ENCODE results near the gene AMIGO3. TPM values are rescaled to one million over a fixed set of nuclear protein-coding genes. Genes with fewer than 3 reads are reported as not detected.

Gene AMIGO3
- polyA plus RNA-seq, 1 of the 3 experiments (the other 2 are of a cell fraction), result 1.1 TPM

- no peak overlapping the region for H3K9ac ChIP-seq
- H3K4me3 ChIP-seq (ENCODE audit: low read depth in 2 of 2, low read length in 1 of 2), result no peak overlapping the region
- no peaks in the 10 kb centered on the region for H3K9me3 ChIP-seq
- no peak for DNase-seq
- H3K4me2 ChIP-seq, result no peak overlapping the region
- H3K79me2 ChIP-seq (ENCODE audit: insufficient read depth), result peaks cover 97% of the 10 kb centered on the region
- ChIA-PET POLR2A (no interaction called here), CTCF (no interaction called here)
- peaks cover 0 to 3% of the 10 kb centered on the region in 2 experiments for H3K36me3 ChIP-seq (replicated peaks in 1 of 2; ENCODE audit: control insufficient read depth in 1 of 2, insufficient read depth in 2 of 2, low read length in 1 of 2)
- no peaks in the 10 kb centered on the region for H3K4me1 ChIP-seq (ENCODE audit: control insufficient read depth in 1 of 2, insufficient read depth in 2 of 2, low read depth in 1 of 2, low read length in 1 of 2)
- no peaks in the 10 kb centered on the region for H3K27me3 ChIP-seq (ENCODE audit: insufficient read depth)
- H3K9me2 ChIP-seq, result 0 out of 2 replicates have a peak, but pooled peaks cover 2% of the 10 kb centered on the region
- WGBS (ENCODE audit: low lambda C conversion rate), result 86% methylated on average over 2 of the region's 2 CpGs
- H4K20me1 ChIP-seq (ENCODE audit: insufficient read depth), result peaks cover 74% of the 10 kb centered on the region
- TF ChIP-seq EZH2phosphoT487 (IDR thresholded peaks at IDR 0.05; ENCODE audit: borderline replicate concordance, low read depth), result no peak
- TF ChIP-seq JUND (IDR thresholded peaks at IDR 0.05), result no peak
- TF ChIP-seq FOXM1 (IDR thresholded peaks at IDR 0.05; ENCODE audit: low read depth), result no peak
- TF ChIP-seq FOSL2 (IDR thresholded peaks at IDR 0.05; ENCODE audit: borderline replicate concordance, low read depth), result no peak
- no peak for TF ChIP-seq GATA2 (CRISPR knock-in tag; IDR thresholded peaks at IDR 0.05)
- TF ChIP-seq EP300 (IDR thresholded peaks at IDR 0.05; ENCODE audit: borderline replicate concordance in 1 of 2, low read depth in 1 of 2, low read length in 1 of 2), result no peak
- TF ChIP-seq FOXJ3 (CRISPR knock-in tag; IDR thresholded peaks at IDR 0.05), result no peak
- no peak for TF ChIP-seq RAD21 (IDR thresholded peaks at IDR 0.05; ENCODE audit: low read length)
- TF ChIP-seq, protein P1, sequence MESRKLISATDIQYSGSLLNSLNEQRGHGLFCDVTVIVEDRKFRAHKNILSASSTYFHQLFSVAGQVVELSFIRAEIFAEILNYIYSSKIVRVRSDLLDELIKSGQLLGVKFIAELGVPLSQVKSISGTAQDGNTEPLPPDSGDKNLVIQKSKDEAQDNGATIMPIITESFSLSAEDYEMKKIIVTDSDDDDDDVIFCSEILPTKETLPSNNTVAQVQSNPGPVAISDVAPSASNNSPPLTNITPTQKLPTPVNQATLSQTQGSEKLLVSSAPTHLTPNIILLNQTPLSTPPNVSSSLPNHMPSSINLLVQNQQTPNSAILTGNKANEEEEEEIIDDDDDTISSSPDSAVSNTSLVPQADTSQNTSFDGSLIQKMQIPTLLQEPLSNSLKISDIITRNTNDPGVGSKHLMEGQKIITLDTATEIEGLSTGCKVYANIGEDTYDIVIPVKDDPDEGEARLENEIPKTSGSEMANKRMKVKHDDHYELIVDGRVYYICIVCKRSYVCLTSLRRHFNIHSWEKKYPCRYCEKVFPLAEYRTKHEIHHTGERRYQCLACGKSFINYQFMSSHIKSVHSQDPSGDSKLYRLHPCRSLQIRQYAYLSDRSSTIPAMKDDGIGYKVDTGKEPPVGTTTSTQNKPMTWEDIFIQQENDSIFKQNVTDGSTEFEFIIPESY (IDR thresholded peaks at IDR 0.05; ENCODE audit: borderline replicate concordance, low read depth), result no peak
- no peak for TF ChIP-seq PBX3 (IDR thresholded peaks at IDR 0.05)
- no peak for TF ChIP-seq TEAD4 (IDR thresholded peaks at IDR 0.05; ENCODE audit: borderline replicate concordance, insufficient read depth)
- H2AFZ ChIP-seq (ENCODE audit: low read depth), result no peak overlapping the region
- H3F3A ChIP-seq (replicated peaks; ENCODE audit: insufficient read depth), result no peaks in the 10 kb centered on the region
- no peak overlapping the region for H3K27ac ChIP-seq (ENCODE audit: low read depth in 2 of 2, low read length in 1 of 2)
Measured at GRCh38 chr3:49757197-49757596, 37.7 kb upstream of the AMIGO3 start.

- H3K36me3 ChIP-seq (replicated peaks in 1 of 2; ENCODE audit: control insufficient read depth in 1 of 2, insufficient read depth in 2 of 2, low read length in 1 of 2), result peaks cover 0 to 3% of the 10 kb centered on the region in 2 experiments
- H3K9me2 ChIP-seq, result 0 out of 2 replicates have a peak, but pooled peaks cover 2% of the 10 kb centered on the region
- no peak overlapping the region for H3K4me3 ChIP-seq (ENCODE audit: low read depth in 2 of 2, low read length in 1 of 2)
- H3K9me3 ChIP-seq, result no peaks in the 10 kb centered on the region
- CTCF ChIA-PET, result interaction anchor here (1.0 to 1.4 kb wide), 4 partner anchors 14 to 83 kb away, joined by 3 to 6 read pairs (median 4); partner anchors contain the start of genes AMIGO3 and CDHR4
- H3K9ac ChIP-seq, result no peak overlapping the region
- H3F3A ChIP-seq (replicated peaks; ENCODE audit: insufficient read depth), result no peaks in the 10 kb centered on the region
- no peaks in the 10 kb centered on the region for H3K4me1 ChIP-seq (ENCODE audit: control insufficient read depth in 1 of 2, insufficient read depth in 2 of 2, low read depth in 1 of 2, low read length in 1 of 2)
- no peak overlapping the region for H2AFZ ChIP-seq (ENCODE audit: low read depth)
- no peak overlapping the region for H3K27ac ChIP-seq (ENCODE audit: low read depth in 2 of 2, low read length in 1 of 2)
- POLR2A ChIA-PET, result no interaction called here
- 91% methylated on average over 1 of the region's 1 CpG for WGBS (ENCODE audit: low lambda C conversion rate)
- H3K4me2 ChIP-seq, result no peak overlapping the region
- DNase-seq, result no peak
- TF ChIP-seq, protein P2, sequence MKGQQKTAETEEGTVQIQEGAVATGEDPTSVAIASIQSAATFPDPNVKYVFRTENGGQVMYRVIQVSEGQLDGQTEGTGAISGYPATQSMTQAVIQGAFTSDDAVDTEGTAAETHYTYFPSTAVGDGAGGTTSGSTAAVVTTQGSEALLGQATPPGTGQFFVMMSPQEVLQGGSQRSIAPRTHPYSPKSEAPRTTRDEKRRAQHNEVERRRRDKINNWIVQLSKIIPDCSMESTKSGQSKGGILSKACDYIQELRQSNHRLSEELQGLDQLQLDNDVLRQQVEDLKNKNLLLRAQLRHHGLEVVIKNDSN (IDR thresholded peaks at IDR 0.05; ENCODE audit: borderline replicate concordance, low read depth), result no peak
- no peak for TF ChIP-seq FOXJ3 (CRISPR knock-in tag; IDR thresholded peaks at IDR 0.05)
- no peak for TF ChIP-seq TAF1 (IDR thresholded peaks at IDR 0.05; ENCODE audit: borderline replicate concordance, low read depth, low read length)
- no peak for TF ChIP-seq CHD2 (IDR thresholded peaks at IDR 0.05; ENCODE audit: low read length, partially characterized antibody)
- TF ChIP-seq TCF12 (IDR thresholded peaks at IDR 0.05), result no peak
- TF ChIP-seq EP300 (IDR thresholded peaks at IDR 0.05; ENCODE audit: borderline replicate concordance in 1 of 2, low read depth in 1 of 2, low read length in 1 of 2), result no peak
- no peak for TF ChIP-seq MAX (IDR thresholded peaks at IDR 0.05; ENCODE audit: low read depth)
- peaks cover 97% of the 10 kb centered on the region for H3K79me2 ChIP-seq (ENCODE audit: insufficient read depth)
- H3K27me3 ChIP-seq (ENCODE audit: insufficient read depth), result no peaks in the 10 kb centered on the region
- H4K20me1 ChIP-seq (ENCODE audit: insufficient read depth), result peaks cover 80% of the 10 kb centered on the region
Measured at GRCh38 chr3:49756036-49756435, 36.6 kb upstream of the AMIGO3 start.
